Right lobe of liver (tissue), 6 donors: ENCODE results near the gene CD300A. TPM values are rescaled to one million over a fixed set of nuclear protein-coding genes. Genes with fewer than 3 reads are reported as not detected.
"Not testable (repeated sequence)": the region's sequence is repeated elsewhere in the genome, so short reads cannot be mapped to it uniquely, and the experiment has no call there.

Source experiments
- ATAC-seq, 4 donors: fragments of 200-7000 bp; cut with Tn5 transposase; one replicate each; pipeline ENCODE4 v1.9.1; 2020; ENCODE audit warnings: mild to moderate bottlenecking in 4 of 4, moderate library complexity in 4 of 4
- DNase-seq, 3 donors: peaks; one replicate each; pipeline ENCODE4 v3.0.0-alpha.2; 2020
- H3K27ac ChIP-seq, 3 donors: fragments of 200-600 bp; one replicate each; pipeline ENCODE4 v1.8.0; 2022
- H3K27me3 ChIP-seq, 2 donors: fragments of 200-600 bp; one replicate each; pipeline ENCODE4 v1.8.0; 2022
- H3K36me3 ChIP-seq, 4 donors: fragments of 200-600 bp; sonication (generic) in 1 of 4; one replicate each; pipeline versions ENCODE4 v1.5.1 to v1.8.0; 2017 to 2022; ENCODE audit warnings: control low read depth in 1 of 4
- H3K4me1 ChIP-seq, 4 donors: fragments of 200-600 bp; sonication (generic) in 1 of 4; one replicate each; pipeline versions ENCODE4 v1.5.1 to v1.8.0; 2017 to 2022; ENCODE audit warnings: control low read depth in 1 of 4
- H3K4me3 ChIP-seq, 3 donors: fragments of 200-600 bp; one replicate each; pipeline ENCODE4 v1.8.0; 2022
- H3K9me3 ChIP-seq, 4 donors: fragments of 200-600 bp; sonication (generic) in 1 of 4; one replicate each; pipeline versions ENCODE4 v1.5.1 to v1.8.0; 2017 to 2022; ENCODE audit warnings: control low read depth in 1 of 4
- POLR2A ChIP-seq: fragments of 450-650 bp; IDR thresholded peaks from one replicate; pipeline ENCODE4 v1.6.1; 2017; ENCODE audit warnings: antibody characterized with exemption, mild to moderate bottlenecking
- WGBS: methylation state at CpG from one replicate; pipeline ENCODE4 v1.1.6; 2018; ENCODE audit warnings: low coverage, low lambda C conversion rate; ENCODE audit not compliant: insufficient coverage; ENCODE audit errors: missing lambda C conversion rate; 5-methylcytosine and 5-hydroxymethylcytosine counted together
- intact Hi-C, 2 donors: fragments of 100-400 bp; cut with DNase I; formaldehyde crosslinking; loops; one replicate each; pipeline versions ENCODE4 v1.11.2 to v1.14.1; 2022
- total RNA-seq, 6 experiments: library from RNA; depleted of rRNA in 2 of 6; stranded (reverse); fragments of >200 nt in 2 of 6; fragmentation: NEBNext Ultra II Directional in 3 of 6; extraction: Animal tissue kit (Norgen Biotek cat#: 25700) in 3 of 6; gene quantifications; one replicate each; pipeline versions ENCODE4 v1.1.0 to v1.2.4, GENCODE V29; 2016 to 2023
- TF ChIP-seq, protein P1 (sequence below), 4 donors: fragments of 200-600 bp in 3 of 4; fragments of 450-650 bp in 1 of 4; IDR thresholded peaks; one replicate each; pipeline versions ENCODE4 v1.5.1 to v1.8.0; 2016 to 2022; ENCODE audit warnings: antibody characterized with exemption in 4 of 4, mild to moderate bottlenecking in 2 of 4
- donor health status: DM: no; HTN: yes; CAD: no.
- donor health status: DM: no; HTN: no; CAD: no.
- donor health status: DM: no; HTN: no; CAD: no.
- donor health status: DM: no; HTN: yes; CAD: no.
- donor health status: DM: no; HTN: yes; CAD: no.

CD300A gene
- total RNA-seq, 6 experiments from 2014 or later = 4.8 to 16.6 (median 6.6) TPM

DNA sequence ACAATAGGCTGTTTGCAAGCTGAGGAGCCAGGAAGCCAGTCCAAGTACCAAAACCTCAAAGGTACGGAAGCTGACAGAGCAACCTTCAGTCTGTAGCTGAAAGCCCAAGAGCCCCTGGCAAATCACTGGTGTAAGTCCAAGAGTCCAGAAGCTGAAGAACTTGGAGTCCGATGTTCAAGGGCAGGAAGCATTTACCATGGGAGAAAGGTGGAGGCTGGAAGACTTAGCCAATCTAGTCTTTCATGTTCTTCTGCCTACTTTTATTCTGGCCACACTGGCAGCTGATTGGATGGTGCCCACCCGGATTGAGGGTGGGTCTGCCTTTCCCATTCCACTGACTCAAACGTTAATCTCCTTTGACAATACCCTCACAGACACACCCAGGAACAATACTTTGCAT lies 49.5 kb downstream of the CD300A start:
- Histone ChIP-seq H3K27ac (no peak overlapping the region), H3K36me3 (no peaks in the 10 kb centered on the region), H3K4me3 (no peak overlapping the region), H3K4me1 (no peaks in the 10 kb centered on the region), H3K9me3 (no peaks in the 10 kb centered on the region), H3K27me3 (no peaks in the 10 kb centered on the region)
- DNase-seq = no peak
- ATAC-seq = no peak
- TF ChIP-seq POLR2A = no peak
- TF ChIP-seq, protein P1, sequence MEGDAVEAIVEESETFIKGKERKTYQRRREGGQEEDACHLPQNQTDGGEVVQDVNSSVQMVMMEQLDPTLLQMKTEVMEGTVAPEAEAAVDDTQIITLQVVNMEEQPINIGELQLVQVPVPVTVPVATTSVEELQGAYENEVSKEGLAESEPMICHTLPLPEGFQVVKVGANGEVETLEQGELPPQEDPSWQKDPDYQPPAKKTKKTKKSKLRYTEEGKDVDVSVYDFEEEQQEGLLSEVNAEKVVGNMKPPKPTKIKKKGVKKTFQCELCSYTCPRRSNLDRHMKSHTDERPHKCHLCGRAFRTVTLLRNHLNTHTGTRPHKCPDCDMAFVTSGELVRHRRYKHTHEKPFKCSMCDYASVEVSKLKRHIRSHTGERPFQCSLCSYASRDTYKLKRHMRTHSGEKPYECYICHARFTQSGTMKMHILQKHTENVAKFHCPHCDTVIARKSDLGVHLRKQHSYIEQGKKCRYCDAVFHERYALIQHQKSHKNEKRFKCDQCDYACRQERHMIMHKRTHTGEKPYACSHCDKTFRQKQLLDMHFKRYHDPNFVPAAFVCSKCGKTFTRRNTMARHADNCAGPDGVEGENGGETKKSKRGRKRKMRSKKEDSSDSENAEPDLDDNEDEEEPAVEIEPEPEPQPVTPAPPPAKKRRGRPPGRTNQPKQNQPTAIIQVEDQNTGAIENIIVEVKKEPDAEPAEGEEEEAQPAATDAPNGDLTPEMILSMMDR (IDR thresholded peaks at IDR 0.05) = no peak
- 40% methylated on average over 2 of the region's 4 CpGs for WGBS
- intact Hi-C loops = no loop called here

DNA sequence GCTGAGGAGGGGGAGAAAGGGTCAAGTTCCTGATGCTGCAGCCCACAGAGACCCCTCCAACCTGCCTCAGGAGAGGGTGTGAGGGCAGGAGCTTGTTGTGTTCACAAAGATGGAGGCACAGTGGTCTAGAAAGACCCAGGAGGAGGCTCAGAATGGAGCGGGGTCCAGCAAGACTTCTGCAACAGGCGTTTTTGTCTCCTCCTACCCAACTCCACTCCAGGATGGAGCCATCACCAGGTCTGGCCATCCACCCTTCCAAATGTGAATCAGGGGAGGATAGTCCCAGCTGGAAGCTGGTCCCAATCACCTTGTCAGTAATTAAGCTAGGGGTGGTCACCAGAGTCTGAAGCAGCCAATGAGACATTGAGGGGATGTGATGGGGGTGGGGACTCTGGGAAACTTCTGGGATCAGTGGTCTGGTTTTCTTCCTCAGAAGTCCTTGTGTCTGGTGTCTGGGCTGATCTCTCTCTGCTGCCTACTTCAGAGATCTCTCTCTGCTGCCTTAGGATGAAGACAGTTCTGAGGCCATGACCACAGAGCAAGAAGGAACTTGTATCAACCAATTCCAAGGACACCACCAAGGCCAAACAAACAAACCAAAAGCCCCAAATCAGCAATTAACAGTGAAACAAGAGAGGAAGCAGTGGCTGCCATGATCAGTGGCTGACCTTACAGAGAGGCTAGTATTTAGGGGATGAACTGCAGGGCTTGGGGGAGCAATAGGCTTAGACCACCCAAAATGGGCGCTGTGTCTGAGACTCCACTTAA lies 50.3 kb downstream of the CD300A start:
- Histone ChIP-seq H3K9me3 (no peaks in the 10 kb centered on the region), H3K4me3 (no peak overlapping the region), H3K36me3 (no peaks in the 10 kb centered on the region), H3K27ac (no peak overlapping the region), H3K27me3 (no peaks in the 10 kb centered on the region), H3K4me1 (no peaks in the 10 kb centered on the region)
- ATAC-seq = no peak
- intact Hi-C loops = no loop called here
- no peak for TF ChIP-seq POLR2A
- TF ChIP-seq, protein P1 (IDR thresholded peaks at IDR 0.05) = no peak
- DNase-seq = no peak
- WGBS = 36% methylated on average over 1 of the region's 3 CpGs

DNA sequence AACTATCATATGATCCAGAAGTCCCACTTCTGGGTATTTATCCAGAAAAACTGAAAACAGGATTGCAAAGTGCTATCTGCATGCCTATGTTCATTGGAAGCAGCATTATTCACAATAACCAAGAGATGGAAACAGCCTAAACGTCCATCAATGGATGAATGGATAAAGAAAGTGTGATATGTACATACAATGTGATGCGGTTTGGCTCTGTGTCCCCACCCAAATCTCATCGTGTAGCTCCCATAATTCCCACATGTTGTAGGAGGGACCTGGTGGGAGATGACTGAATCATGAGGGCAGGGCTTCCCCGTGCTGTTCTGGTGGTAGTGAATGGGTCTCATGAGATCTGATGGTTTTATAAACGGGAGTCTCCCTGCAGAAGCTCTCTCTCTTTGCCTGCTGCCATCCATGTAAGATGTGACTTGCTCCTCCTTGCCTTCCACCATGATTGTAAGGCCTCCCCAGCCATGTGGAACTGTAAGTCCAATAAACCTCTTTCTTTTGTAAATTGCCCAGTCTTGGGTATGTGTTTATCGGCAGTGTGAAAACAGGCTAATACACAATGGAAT lies 52.1 kb downstream of the CD300A start:
- ATAC-seq, H3K27me3 ChIP-seq, intact Hi-C loops, H3K36me3 ChIP-seq, H3K9me3 ChIP-seq, H3K4me1 ChIP-seq, H3K4me3 ChIP-seq, H3K27ac ChIP-seq: not testable (repeated sequence)
- WGBS = 62% methylated on average over 6 of the region's 6 CpGs
- peak in 1 of 3 donors; percentile 15 for DNase-seq

DNA sequence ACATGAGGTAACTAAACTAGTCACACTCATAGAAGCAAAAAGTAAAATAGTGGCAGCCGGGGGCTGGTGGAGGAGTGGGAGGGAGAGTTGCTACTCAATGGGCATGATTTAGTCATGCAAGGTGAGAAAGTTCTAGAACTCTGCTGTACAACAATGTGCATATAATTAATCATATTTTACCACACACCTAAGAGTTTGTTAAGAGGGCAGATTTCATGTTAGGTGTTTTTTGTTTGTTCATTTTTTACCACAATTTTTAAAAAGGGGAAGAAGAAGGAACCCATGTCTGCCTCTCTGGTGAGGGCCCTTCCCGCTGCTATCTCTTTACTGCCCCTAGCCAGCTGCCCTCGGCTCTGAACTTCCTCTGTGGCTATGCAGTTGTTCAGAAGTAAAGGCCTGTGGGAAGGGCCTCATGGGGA lies 53.6 kb downstream of the CD300A start:
- DNase-seq = peak in 1 of 3 donors; percentile 49
- ATAC-seq = peak in 3 of 4 donors; percentile 58 to 76 (median 62)

More for the DNA sequence above, 53.6 kb downstream of the CD300A start:
- H3K4me3 ChIP-seq = no peak overlapping the region
- peak overlapping the region in 2 of 3 donors; percentile 59 to 75 for H3K27ac ChIP-seq
- intact Hi-C loops = no loop called here
- H3K9me3 ChIP-seq = no peaks in the 10 kb centered on the region
- TF ChIP-seq, protein P1 (IDR thresholded peaks at IDR 0.05) = no peak
- TF ChIP-seq POLR2A = no peak
- no peaks in the 10 kb centered on the region for H3K27me3 ChIP-seq
- H3K4me1 ChIP-seq = no peaks in the 10 kb centered on the region
- H3K36me3 ChIP-seq = no peaks in the 10 kb centered on the region
- WGBS = 48% methylated on average over 3 of the region's 3 CpGs
